GM19438 (cell line): Measurements from ENCODE around the gene ZYX.
A peak's percentile ranks its signal among the peaks of the same experiment; 100 is the strongest.
"Not testable (repeated sequence)": the region's sequence is repeated elsewhere in the genome, so short reads cannot be mapped to it uniquely, and the experiment has no call there.

Source experiments
- ATAC-seq: cut with Tn5 transposase; IDR thresholded peaks from one replicate; pipeline ENCODE4 v1.9.1; 2021; ENCODE audit warnings: low read depth; ENCODE audit not compliant: unreplicated experiment

Gene ZYX

GRCh38 chr7:143415209-143415608, 34.1 kb downstream of the ZYX start:
- ATAC-seq: not testable (repeated sequence)

GRCh38 chr7:143415742-143416397, 34.7 kb downstream of the ZYX start:
- no peak for ATAC-seq

GRCh38 chr7:143416565-143417149, 35.5 kb downstream of the ZYX start:
- ATAC-seq: no peak

- no peak for ATAC-seq
These were observed 36.7 kb downstream of the ZYX start for GRCh38 chr7:143417734-143418383.

- ATAC-seq: no peak
These were observed 37.7 kb downstream of the ZYX start for GRCh38 chr7:143418681-143419458.

- ATAC-seq: no peak
These were observed 38.7 kb downstream of the ZYX start for GRCh38 chr7:143419880-143420279.

- ATAC-seq: not testable (repeated sequence)
These were observed 39.5 kb downstream of the ZYX start for GRCh38 chr7:143420624-143421023.

- no peak for ATAC-seq
These were observed 40.9 kb downstream of the ZYX start for GRCh38 chr7:143422033-143422432.

- not testable (repeated sequence) for ATAC-seq
These were observed 43.3 kb downstream of the ZYX start for GRCh38 chr7:143424476-143424875.

GRCh38 chr7:143426479-143427142, 45.5 kb downstream of the ZYX start:
- no peak for ATAC-seq

GRCh38 chr7:143429770-143430698, 48.9 kb downstream of the ZYX start:
- ATAC-seq: no peak

- no peak for ATAC-seq
These were observed 50.0 kb downstream of the ZYX start for GRCh38 chr7:143431109-143431508.

GRCh38 chr7:143433759-143434158, 52.6 kb downstream of the ZYX start:
- no peak for ATAC-seq

GRCh38 chr7:143434660-143435059, 53.5 kb downstream of the ZYX start:
- no peak for ATAC-seq

- no peak for ATAC-seq
These were observed 54.1 kb downstream of the ZYX start for GRCh38 chr7:143435266-143435665.

- peak; percentile 78 for ATAC-seq
These were observed 55.3 kb downstream of the ZYX start for GRCh38 chr7:143436325-143436946.

GRCh38 chr7:143437578-143437977, 56.4 kb downstream of the ZYX start:
- peak; percentile 45 for ATAC-seq

- no peak for ATAC-seq
These were observed 58.7 kb downstream of the ZYX start for GRCh38 chr7:143439866-143440265.
